Stimulated activated CD8-positive, alpha-beta memory T cell treated with anti-CD3 and anti-CD28 coated beads, Interleukin-7, amount 100 ng/mL, for 48 hours (primary cell): Measurements from ENCODE around the gene MOGAT3.
A peak's percentile ranks its signal among the peaks of the same experiment; 100 is the strongest.

ENCODE experiments used
- DNase-seq, 2 donors: peaks; one replicate each; pipeline ENCODE4 v3.0.0-alpha.2; 2020; ENCODE audit warnings: low read depth in 1 of 2; ENCODE audit errors: extremely low read depth in 1 of 2

MOGAT3 gene

GRCh38 chr7:101163279-101164070 lies 37.4 kb downstream of the MOGAT3 start:
- no peak for DNase-seq

- no peak for DNase-seq
Observed at GRCh38 chr7:101162551-101163278, 38.1 kb downstream of the MOGAT3 start.

GRCh38 chr7:101161692-101162471 lies 39.0 kb downstream of the MOGAT3 start:
- no peak for DNase-seq

GRCh38 chr7:101160910-101161309 lies 39.9 kb downstream of the MOGAT3 start:
- no peak for DNase-seq

- DNase-seq, result no peak
Observed at GRCh38 chr7:101159696-101160674, 40.9 kb downstream of the MOGAT3 start.

DNA sequence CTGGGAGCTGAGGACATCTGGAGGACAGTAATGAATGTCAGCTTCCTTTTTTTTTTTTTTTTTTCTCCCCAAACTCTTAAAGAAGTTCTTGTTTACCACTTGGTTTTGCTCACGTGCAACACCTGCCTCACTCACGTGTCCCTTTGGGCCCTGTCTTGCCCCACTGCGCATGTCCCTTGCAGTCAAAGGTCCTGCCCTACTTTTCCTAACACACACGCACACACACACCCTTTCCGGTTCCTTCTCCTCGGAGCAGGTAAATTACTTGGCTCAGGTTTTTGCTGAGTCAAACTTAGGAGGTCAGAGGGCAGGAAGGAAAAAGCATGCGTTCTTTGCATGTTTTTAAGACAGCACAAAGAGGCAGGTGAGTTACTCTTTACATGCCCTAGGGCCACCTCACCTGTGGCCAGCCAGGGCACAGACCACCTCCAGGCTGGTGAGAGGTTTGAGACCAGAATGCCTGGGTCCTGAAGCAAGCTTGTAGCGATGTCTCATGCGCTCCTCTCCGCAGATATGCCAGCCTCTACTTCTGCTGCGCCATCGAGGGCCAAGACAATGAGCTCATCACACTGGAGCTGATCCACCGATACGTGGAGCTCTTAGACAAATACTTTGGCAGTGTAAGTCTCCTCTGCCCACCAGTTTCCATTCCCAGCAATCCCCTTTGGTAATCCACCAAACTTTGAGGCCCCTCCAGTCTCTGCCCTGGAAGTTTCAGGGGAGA lies 43.8 kb downstream of the MOGAT3 start:
- DNase-seq, result no peak

DNA sequence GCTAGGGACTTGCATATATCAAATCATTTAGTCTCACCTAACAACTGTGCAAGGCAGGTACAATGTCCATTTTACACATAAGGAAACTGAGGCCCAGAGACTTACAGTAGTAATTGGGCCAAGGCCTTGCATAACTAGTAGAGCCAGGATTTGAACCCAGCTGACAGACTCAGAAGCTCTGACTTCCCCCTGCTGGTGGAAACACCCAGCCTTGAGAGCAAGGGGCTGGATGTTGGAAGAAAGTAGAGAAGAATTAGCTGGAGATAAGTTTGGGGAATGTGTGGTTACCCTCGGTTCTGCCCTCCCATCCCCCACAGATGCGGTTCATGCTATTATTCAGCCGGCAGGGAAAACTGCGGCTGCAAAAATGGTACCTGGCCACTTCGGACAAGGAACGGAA lies 44.6 kb downstream of the MOGAT3 start:
- no peak for DNase-seq

DNA sequence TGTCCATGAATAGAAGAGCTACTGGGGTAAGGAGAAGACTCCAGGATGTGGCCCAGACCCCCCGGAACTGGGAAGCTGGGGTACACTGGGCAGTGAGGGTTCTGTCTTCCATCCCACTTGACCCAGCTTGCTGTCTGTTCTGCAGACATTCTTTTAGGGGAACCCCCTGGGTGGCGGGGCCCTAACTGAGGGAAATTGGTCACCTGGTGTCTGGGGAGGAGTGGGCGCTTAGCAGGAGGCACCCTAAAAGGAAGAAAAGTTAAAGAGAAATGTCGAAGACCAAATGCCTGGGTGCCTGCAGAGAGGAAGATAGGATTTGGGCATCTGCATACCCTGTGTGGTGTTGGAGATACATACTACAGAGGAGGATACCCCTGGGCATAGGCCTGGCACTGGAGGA lies 45.5 kb downstream of the MOGAT3 start:
- DNase-seq, result no peak

DNA sequence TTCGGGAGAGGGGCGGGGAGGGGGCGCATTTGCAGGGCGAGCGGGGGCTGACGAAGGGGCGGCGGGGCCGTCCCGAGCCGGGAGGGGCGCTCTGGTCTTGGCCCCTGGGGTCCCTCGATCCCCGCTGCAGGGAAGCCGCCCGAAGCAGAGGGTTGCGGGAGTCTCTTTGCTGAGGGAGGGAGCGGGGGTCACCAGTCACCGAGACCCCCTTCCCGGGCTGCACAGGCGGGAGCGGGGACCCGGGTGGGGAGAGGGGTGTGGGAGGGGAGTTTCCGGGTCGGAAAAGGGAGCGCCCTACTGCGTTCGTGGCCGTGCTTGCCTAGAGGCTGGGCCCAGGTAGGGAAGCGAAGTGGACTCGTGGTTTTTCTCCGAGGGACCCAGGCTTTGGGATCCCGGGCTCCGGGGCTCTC lies 46.1 kb downstream of the MOGAT3 start:
- DNase-seq, result no peak

DNA sequence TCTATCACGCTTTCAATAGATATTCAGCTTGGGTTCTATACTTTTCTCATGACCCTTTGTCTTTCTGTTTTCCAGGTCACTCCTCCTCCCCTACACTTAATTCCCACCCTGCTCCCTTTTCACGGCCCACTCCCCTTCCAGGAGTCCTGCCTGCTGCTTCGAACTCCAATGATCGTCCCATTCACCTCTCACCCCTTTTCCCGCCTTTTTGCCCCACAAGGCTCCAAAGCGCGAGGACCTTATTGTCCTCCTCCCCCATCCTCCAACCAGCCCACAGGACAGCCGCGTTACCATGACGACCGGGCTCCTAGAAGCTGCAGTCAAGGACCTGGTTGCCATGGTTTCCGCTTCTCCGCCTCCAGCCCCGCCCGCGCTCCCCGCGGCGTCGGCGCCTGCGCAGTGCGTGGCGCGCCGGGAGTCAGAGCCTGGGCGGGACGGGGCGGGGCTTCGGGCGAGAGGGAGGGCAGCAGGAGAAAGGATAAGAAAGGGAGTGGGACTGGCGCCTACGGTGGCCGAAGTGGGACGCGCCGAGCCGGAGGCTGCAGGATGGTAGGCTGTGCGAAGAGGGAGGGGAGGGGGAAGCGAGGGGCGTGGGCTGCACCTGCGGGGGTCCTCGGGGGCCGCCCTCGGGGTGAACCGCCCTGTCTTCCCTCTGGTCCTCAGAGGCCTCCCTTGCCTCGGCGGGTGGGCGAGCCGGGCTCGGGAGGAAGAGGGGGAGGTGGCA lies 46.7 kb downstream of the MOGAT3 start, which contains the start of gene AP1S1:
TSS of gene AP1S1 (plus strand) at position 508 of the 724 bp plus-strand sequence. CDS start at position 547, 39 bp downstream.
- peak; percentile 87 to 90 for DNase-seq

GRCh38 chr7:101151908-101152651 lies 48.8 kb downstream of the MOGAT3 start:
- no peak for DNase-seq
